Calu3 (cell line): ENCODE measurements around the gene ZNF496. TPM values are rescaled to one million over a fixed set of nuclear protein-coding genes. Genes with fewer than 3 reads are reported as not detected.

ENCODE experiments used
- BruUV-seq: library from RNA; stranded (reverse); fragments of 400-500 nt; replicated peaks from 2 replicates; lab custom pipeline; 2021; lab: Mats Ljungman, UMichigan
- CTCF ChIA-PET: fragments of 300-600 bp; sonication (Branson Sonifier 250); formaldehyde crosslinking; loops from one replicate; lab custom pipeline; 2022; ENCODE audit warnings: antibody characterized with exemption; lab: Charles Lee
- DNase-seq: peaks from one replicate; pipeline ENCODE4 v3.0.0; 2022
- H3K27ac Mint-ChIP-seq: one replicate; pipeline ENCODE4 v1.8.0; 2022; ENCODE audit warnings: mixed read lengths; ENCODE audit not compliant: unreplicated experiment
- H3K27me3 Mint-ChIP-seq: one replicate; pipeline ENCODE4 v1.8.0; 2022; ENCODE audit warnings: mixed read lengths; ENCODE audit not compliant: unreplicated experiment
- H3K36me3 Mint-ChIP-seq: one replicate; pipeline ENCODE4 v1.8.0; 2022; ENCODE audit warnings: mild to moderate bottlenecking, moderate library complexity, mixed read lengths; ENCODE audit not compliant: insufficient read depth, unreplicated experiment
- H3K4me1 Mint-ChIP-seq: one replicate; pipeline ENCODE4 v1.8.0; 2022; ENCODE audit warnings: mild to moderate bottlenecking, low read depth, mixed read lengths; ENCODE audit not compliant: unreplicated experiment
- H3K4me3 Mint-ChIP-seq: one replicate; pipeline ENCODE4 v1.8.0; 2022; ENCODE audit warnings: mild to moderate bottlenecking, low read depth, moderate library complexity, mixed read lengths; ENCODE audit not compliant: unreplicated experiment
- H3K9me3 Mint-ChIP-seq: one replicate; pipeline ENCODE4 v1.8.0; 2022; ENCODE audit warnings: low read depth, mixed read lengths; ENCODE audit not compliant: unreplicated experiment
- CTCF ChIP-seq: fragments of 200-600 bp; IDR thresholded peaks from one replicate; pipeline ENCODE4 v1.8.0; 2022; ENCODE audit warnings: antibody characterized with exemption; ENCODE audit not compliant: unreplicated experiment
- intact Hi-C: fragments of 100-400 bp; cut with micrococcal nuclease; formaldehyde crosslinking; loops from one replicate; pipeline ENCODE4 v1.10.0; 2022; ENCODE audit not compliant: unreplicated experiment
- total RNA-seq: library from RNA; stranded (reverse); gene quantifications from 2 replicates; pipeline ENCODE4 v1.2.3, GENCODE V29; 2022

ZNF496 gene
- total RNA-seq, 1 experiment from 2014 or later, result 36.9 TPM

DNA sequence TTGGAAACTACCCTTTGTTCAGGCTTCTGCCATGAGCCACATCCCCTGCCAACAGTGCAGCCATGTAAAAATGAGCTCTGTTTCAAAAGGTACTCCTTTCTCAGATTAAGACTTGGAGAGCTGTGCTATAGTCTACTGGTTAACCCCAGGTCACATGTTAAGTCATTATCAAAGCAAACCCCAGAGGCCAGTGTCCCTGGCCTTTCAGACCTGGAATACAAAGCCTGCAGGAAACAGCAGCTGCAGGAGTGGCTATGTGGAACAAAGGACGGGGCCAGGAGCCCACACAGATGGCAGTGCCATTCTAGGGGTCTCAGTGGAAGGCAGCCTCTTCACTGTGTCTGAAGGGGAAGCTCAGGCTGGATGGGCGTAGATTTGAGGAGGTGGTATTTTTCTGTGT, 6.7 kb downstream of the ZNF496 start:
- Mint-ChIP-seq H3K4me3 (no peak overlapping the region), H3K9me3 (no peaks in the 10 kb centered on the region), H3K4me1 (peaks cover under 1% of the 10 kb centered on the region), H3K36me3 (peaks cover 17% of the 10 kb centered on the region), H3K27ac (no peak overlapping the region), H3K27me3 (no peaks in the 10 kb centered on the region)
- intact Hi-C loops, result no loop called here
- CTCF ChIA-PET, result no interaction called here
- TF ChIP-seq CTCF, result no peak
- no TSS peak for BruUV-seq
- no peak for DNase-seq

DNA sequence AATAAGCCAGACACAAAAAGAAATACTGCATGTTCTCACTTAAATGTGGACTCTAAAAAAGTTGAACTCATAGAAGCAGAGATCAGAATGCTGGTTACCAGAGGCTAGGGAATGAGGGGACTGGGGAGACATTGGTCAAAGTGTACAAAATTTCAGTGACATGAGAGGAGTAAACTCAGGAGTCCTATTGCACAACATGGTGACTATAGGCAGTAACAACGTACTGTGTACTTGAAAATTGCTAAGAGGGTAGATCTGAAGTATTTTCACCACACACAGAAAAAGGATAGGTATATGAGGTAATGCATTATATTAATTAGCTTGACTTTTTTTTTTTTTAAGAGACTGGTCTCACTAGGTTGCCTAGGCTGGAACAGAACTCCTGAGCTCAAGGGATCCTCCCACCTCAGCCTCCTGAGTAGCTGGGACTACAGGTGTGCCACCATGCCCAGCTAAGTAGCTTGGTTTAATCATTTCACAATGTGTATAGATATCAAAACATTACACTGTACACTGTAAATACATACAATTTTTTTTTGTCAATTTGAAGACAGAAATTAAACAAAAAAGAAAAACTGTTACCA, 7.4 kb downstream of the ZNF496 start:
- no peak for TF ChIP-seq CTCF
- H3K27ac Mint-ChIP-seq, result no peak overlapping the region
- H3K27me3 Mint-ChIP-seq, result no peaks in the 10 kb centered on the region
- no peak overlapping the region for H3K4me3 Mint-ChIP-seq
- no TSS peak for BruUV-seq
- DNase-seq, result no peak
- CTCF ChIA-PET, result no interaction called here
- H3K4me1 Mint-ChIP-seq, result no peaks in the 10 kb centered on the region
- H3K9me3 Mint-ChIP-seq, result no peaks in the 10 kb centered on the region
- intact Hi-C loops, result no loop called here
- peaks cover 15% of the 10 kb centered on the region for H3K36me3 Mint-ChIP-seq

DNA sequence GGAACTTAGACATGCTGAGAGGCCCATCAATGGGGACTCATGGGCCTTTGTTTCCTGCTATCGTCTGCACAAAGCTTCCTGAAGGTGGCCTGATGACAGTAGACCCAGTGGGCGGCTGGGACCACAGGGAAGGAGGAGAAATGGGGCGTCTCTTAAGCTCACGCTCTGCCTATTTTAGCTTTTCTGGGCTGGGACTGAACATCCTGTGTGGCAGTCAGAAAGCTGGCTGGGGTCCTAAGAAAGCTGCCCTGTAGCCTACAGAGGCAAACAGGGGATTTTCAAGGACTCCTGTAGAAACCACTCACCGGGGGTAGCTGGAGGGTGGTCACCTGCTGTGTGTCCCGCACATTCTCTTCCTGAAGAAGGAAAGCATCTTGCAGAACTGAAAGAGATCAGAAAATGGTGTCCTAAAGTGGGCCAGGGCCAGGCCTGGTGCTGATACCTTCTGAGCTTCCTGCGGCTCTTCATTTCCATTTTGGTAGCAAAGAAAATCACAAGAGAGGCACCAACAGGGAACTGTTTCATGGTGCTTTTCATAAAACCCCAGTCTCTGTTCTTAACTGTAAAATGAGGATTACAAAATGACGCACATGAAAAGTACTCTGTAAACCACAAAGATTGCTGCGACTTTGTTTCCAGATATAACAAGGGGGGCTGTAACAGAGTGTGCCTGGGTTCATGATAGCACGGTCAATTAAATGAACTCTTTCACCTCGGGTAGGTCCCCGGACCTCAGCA, 8.6 kb downstream of the ZNF496 start:
- Mint-ChIP-seq H3K27ac (no peak overlapping the region), H3K4me1 (no peaks in the 10 kb centered on the region), H3K27me3 (no peaks in the 10 kb centered on the region), H3K9me3 (no peaks in the 10 kb centered on the region), H3K36me3 (peaks cover 15% of the 10 kb centered on the region), H3K4me3 (no peak overlapping the region)
- no TSS peak for BruUV-seq
- CTCF ChIA-PET, result no interaction called here
- TF ChIP-seq CTCF, result no peak
- no peak for DNase-seq
- intact Hi-C loops, result no loop called here

- no peak overlapping the region for H3K27ac Mint-ChIP-seq
- no peaks in the 10 kb centered on the region for H3K9me3 Mint-ChIP-seq
- intact Hi-C loops, result no loop called here
- H3K36me3 Mint-ChIP-seq, result peaks cover 19% of the 10 kb centered on the region
- H3K4me1 Mint-ChIP-seq, result no peaks in the 10 kb centered on the region
- H3K27me3 Mint-ChIP-seq, result no peaks in the 10 kb centered on the region
- BruUV-seq, result no TSS peak
- no peak for DNase-seq
- H3K4me3 Mint-ChIP-seq, result no peak overlapping the region
- CTCF ChIA-PET, result no interaction called here
- no peak for TF ChIP-seq CTCF
These were observed 9.2 kb downstream of the ZNF496 start for GRCh38 chr1:247322442-247322841.
